ENCODE results near the gene CCZ1.
"Not testable (repeated sequence)": the region's sequence is repeated elsewhere in the genome, so short reads cannot be mapped to it uniquely, and the experiment has no call there.

Gene CCZ1

DNA sequence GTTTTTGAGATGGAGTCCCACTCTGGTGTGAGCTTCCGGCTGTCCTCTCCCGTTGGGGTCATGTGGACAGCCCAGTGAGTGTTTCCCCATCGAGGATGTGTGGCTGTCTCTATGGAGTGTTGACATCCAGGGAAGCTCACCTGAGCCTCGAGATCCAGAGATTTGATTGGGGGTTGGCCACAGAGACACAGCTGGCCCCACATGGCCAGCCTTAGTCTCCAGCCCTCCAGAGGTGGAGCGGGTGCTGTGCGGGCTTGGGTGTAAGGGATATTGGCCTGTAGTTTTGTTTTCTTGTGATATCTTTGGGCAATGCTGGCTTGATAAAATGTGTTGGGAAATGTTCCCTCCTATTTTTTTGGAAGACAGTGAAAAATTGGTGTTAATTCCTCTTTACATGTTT lies 18.0 kb downstream of the CCZ1 start:
- not testable (repeated sequence) for DNase-seq

DNA sequence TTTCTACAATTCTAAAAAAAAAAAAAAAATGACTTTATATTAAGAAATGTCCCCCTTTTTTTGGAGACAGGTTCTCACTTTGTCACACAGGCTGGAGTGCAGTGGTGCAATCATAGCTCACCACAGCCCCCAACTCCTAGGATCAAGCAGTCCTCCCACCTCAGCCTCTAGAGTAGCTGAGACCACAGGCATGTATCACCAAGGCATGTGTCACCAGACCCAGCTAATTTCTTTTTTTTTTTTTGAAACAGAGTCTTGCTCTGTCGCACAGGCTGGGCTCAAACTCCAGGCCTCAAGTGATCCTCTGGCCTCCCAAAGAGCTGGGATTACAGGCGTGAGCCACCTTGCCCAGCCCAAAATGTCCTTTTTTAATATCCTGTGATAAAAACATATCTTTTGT lies 25.6 kb downstream of the CCZ1 start:
- DNase-seq = not testable (repeated sequence)

DNA sequence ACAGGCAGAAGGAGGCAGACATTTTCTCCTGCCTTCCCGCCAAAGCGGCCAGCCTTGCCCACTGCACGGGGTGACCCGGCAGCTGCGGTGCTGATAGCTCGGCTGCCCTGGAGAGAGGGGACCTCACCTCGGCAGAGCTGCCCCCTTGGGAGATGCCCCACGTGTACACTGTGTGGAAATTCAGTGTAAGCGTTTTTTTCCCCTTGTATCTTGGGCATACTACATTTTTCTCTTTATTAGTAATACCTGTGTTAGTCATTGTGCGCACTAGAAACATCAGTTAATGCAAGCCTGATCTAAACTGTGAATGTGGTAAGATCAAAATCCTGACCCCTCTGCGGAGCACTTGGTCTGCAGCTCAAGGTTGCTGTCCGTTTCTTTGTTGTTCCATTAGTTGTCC lies 26.1 kb downstream of the CCZ1 start:
- not testable (repeated sequence) for DNase-seq

DNA sequence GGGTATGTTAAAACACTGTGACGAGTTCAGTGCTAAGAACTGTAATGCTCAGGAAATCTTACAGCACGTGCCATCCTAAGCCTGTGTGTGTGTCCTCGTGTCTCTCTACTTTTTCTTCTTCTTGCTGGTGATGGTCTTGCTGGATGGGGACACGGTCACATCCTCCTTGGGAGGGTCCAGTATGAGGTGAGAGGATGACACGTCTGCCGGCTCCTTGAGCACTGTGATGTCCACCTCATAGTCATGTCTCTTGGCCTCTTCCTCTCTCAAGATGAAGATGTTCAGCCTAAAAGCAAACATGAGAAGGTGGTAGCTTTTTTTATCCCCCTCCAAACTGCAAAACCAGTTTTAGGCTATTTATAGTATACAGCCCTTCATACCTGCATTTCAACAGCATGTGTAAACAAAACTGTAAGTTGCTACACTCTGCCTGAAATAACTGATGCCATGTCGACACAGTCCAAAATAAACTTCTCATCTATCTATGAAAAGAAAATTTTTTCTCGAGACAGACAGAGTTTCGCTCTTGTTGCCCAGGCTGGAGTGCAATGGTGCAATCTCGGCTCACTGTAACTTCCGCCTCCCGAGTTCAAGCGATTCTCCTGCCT lies 27.8 kb downstream of the CCZ1 start:
- not testable (repeated sequence) for DNase-seq

DNA sequence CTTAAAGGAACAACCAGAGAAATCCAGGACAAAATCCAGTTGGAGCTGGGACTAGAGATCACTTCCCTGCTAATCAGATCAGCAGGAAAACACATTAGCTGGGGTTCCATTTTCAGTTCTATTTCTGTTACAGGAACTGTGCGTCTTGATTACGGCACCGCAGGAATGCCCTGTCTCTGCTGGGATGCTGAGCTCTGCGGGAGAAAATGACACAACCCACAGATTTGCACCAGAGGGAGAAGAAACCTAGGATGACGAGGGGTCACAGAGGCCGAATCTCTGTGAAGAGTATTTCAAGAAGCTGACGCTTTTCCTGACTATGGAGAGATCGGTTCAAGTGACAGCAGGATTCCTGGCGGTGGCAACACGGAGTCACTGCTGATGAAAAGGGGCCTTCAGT lies 31.8 kb downstream of the CCZ1 start:
- not testable (repeated sequence) for DNase-seq

DNA sequence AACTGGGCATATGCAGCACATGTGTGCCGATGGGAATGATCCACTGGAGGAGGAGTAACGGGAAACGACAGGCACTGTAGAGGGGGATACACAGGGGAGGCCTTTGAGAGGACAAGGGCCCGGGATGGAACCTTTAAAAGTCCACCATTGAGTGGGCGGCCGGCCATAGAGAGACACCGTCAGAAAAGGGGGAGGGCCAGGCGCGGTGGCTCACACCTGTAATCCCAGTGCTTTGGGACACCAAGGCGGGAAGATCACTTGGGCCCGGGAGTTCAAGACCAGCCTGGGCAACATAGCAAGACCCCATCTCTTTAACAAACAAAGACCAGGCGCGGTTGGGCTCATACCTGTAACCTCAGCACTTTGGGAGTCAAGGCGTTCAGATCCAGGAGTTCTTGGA lies 32.7 kb downstream of the CCZ1 start:
- DNase-seq = not testable (repeated sequence)

DNA sequence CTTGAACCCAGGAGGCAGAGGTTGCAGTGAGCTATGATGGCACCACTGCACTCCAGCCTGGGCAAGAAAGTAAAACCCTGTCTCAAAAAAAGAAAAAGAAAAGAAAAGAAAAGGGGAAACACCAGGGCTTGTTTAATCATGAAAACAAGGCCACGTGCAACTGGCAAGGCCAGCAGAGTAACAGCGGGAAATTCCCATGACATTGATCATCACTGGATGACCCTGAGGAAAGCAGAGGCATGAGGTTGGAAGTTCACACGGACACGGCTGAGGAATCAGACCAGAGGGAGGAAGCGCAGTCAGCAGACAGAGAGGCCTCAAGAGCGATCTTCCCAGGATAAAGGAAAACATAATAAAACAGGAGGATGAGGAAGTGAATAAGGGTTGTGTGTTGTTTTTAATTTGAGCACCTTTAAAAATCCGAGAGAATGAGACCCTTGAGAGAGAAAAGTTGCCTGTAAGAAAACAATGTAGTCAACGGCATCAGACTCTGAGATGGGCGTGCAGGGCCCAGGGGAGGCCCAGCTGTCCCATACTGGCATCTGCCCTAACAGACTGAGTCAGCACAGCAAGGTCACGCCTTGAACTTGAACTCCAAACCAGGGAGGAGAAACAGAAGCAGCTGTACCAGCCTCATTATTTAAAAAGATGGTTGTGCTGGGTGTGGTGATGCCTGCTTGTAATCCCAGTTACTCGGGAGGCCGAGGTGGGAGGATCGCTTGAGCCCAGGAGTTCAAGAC lies 33.5 kb downstream of the CCZ1 start:
- DNase-seq = not testable (repeated sequence)

DNA sequence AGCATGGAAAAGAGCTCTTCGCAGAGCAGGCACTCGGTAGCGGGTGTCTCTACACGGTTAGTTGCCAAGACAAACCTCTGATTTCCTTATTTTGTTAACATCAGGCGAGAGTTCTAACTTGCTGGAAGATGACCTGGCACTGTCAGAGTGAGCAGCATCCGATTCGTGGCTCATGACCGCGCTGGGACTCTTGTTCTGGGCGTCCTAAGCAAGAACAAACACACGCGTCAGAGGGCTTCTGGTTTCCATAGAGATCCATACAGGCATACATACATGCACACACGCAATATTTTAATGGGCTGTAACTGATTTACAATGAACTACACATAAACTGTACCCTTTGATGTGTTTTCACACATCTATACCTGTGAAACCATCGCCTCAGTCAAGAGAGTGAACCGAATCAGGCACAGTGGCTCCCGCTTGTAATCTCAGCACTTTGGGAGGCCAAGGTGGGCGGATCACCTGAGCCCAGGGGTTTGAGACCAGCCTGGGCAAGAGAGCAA lies 36.5 kb downstream of the CCZ1 start:
- DNase-seq = not testable (repeated sequence)

DNA sequence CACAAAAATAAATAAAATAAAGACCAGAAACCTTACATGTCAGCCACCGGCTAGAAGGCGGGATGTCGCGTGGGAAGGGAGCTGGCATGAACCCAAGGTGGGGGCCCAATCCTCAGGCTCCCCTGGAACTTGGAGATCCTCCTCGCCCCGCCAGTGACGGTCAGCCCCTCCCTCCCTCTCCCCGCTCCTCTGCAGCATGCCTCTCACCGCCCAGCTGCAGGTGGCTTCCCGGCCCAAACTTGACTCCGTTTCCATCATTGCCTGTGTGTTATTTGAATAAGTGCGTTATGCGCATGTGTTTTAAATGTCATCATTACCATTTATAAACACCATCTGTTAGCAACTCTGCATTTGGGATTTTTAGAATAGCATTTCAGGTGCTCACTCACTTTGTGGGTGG lies 64.7 kb downstream of the CCZ1 start:
- DNase-seq = not testable (repeated sequence)

DNA sequence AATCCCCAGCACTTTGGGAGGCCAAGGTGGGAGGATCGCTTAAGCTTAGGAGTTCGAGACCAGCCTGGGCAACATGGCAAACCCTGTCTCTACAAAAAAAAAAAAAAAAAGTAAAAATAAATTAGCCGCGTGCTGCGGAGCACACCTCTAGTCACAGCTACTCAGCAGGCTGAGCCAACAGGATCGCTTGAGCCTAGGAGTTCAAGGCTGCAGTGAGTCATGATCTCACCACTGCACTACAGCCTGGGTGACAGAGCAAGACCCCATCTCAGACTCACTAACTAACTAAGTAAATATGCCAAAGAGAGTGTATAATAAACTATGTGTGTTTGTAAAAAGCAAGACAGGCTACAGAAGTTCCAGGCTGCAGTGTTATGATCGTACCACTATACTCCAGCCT lies 65.3 kb downstream of the CCZ1 start:
- DNase-seq = not testable (repeated sequence)

DNA sequence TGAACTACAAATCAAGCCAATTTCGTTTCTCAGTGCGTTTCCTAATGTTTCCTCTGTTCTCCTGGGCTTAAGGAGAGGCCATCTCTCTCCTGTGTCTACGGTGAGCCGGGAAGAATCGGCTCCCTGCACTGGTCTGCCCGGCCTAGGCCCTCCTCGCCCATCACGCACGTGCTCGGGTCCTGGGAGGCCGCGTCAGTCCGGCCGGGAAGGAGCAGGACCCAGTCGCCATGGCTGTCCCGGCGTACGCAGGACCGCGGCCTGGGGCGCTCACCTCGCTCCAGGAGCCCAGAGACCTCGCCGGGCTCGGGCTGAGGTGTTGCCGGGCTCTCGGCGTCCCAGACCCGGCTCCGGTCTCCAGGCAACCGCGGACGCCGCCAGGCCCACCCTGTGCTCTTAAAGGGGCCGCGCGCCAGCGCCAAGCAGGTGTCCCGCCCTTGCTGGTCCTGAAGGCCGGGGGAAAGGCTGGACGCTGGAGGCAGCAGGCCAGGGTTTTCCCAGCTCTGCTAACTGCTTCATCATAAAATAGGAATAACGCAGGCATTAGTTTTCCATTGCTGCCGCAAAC lies 71.9 kb downstream of the CCZ1 start, which contains the start of gene RSPH10B:
Gene RSPH10B, minus strand, starts transcription at position 343 of the 565 bp plus-strand sequence. CDS start 3,573 bp downstream, outside the sequence.
- not testable (repeated sequence) for DNase-seq

DNA sequence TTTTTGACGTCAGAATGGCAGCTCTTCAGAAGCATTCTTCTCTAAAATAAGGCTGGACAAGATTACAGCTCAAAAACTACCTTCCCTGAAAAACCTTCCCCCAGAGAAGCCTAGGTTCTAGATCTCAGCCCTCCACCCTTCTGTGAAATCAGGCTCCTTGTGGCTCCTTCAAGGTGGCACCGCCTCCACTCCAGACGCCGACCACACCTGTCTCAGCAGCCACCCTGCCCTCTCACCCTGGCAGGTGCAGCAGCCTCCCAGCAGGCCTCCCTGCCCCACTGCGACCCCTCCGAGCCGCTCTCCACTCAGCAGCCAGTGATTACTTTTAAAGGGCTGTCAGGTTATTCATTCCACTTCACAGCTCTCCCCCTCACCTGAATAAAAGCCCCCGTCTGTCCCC lies 75.0 kb downstream of the CCZ1 start:
- not testable (repeated sequence) for DNase-seq
